Retina (tissue), 1 donor: ENCODE data around the gene COLEC12.
A peak's percentile ranks its signal among the peaks of the same experiment; 100 is the strongest.

ENCODE experiments used
- DNase-seq: peaks from one replicate; pipeline ENCODE4 v3.0.0-alpha.2; 2016

Gene COLEC12

DNA sequence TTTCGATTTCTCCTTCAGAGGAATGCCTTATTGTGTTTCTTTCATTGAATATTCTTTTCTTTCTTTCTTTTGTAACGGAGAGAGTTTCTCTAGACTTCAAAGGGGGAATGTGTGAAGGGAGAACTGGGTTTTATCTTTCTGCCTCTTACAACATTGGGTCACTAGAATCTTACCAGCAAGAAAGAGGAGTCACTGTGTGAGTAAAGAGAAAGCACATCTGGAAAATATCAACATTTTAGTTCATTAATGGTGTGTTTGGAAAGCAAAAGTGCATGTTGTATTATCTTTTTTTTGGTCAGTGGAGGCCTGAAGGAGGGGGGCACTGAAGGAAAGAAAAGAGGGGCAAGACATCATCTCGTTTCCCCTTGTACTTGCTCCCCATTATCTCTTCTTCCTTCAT is 146.0 kb downstream of the COLEC12 start:
- no peak for DNase-seq

- no peak for DNase-seq
These were observed 146.5 kb downstream of the COLEC12 start for GRCh38 chr18:354003-354402.

- DNase-seq: no peak
These were observed 148.1 kb downstream of the COLEC12 start for GRCh38 chr18:352438-352837.

GRCh38 chr18:350953-351572 is 149.4 kb downstream of the COLEC12 start:
- DNase-seq: no peak

DNA sequence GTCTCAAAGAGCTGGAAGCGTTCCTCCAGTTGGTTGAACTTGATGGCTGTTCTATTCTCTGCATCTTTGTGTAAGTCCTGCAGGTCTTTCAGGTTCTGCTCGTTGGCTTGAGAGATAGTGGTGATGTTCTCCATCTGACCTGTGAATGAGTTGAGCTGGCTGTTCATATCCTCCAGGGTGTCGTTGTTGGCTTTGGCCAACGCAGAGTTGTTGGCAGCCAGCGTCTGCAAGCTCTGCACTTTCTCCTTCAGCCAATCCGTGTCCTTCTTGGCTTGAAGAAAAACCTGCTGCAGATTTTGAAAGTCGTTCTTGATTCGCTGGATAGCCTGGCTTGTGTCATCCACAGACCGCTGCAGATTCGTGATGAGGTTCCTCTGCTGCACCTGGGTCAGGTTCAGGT is 153.9 kb downstream of the COLEC12 start:
- DNase-seq: no peak

DNA sequence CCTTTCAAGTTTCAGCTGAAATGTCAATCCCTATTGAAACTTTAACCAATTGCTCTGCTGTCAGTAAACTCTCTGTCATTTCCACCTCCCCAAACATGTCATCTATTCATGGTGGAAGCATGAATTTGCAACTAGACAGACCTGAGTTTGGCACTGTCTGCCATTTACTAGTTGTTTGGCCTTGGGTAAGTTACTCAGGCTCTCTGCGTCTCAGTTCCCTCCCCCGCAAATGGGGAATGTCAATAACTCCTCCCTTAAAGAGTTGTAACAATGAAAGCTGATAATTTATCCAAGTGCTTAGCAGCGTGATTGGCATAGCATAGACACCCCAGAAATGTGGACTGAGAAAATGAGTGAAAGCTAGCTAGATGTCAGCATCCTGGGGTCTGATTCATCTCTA is 159.4 kb downstream of the COLEC12 start:
- no peak for DNase-seq

- DNase-seq: no peak
These were observed 160.5 kb downstream of the COLEC12 start for GRCh38 chr18:340044-340443.

- DNase-seq: no peak
These were observed 161.3 kb downstream of the COLEC12 start for GRCh38 chr18:339200-339599.

- DNase-seq: no peak
These were observed 163.8 kb downstream of the COLEC12 start for GRCh38 chr18:336713-337112.

DNA sequence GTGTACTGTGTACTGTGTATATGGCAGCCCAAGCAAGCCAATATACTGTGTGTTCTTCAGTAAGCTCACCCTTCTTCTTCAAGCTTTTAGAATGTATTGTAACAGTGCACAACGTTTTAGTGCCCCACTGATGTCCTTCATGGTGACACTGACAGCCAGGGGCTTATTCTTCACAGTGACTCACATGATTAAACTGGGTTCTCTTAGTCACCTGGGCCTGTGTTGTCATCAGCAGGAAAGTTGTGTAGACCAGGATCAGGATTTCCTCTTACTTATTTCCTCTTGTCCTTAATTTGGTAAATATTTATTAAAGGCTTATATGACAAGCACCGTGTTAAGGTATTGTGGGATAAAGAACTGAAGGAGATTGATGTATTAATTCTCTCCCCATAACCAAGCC is 164.8 kb downstream of the COLEC12 start:
- no peak for DNase-seq

GRCh38 chr18:334575-335132 is 165.8 kb downstream of the COLEC12 start:
- no peak for DNase-seq

DNA sequence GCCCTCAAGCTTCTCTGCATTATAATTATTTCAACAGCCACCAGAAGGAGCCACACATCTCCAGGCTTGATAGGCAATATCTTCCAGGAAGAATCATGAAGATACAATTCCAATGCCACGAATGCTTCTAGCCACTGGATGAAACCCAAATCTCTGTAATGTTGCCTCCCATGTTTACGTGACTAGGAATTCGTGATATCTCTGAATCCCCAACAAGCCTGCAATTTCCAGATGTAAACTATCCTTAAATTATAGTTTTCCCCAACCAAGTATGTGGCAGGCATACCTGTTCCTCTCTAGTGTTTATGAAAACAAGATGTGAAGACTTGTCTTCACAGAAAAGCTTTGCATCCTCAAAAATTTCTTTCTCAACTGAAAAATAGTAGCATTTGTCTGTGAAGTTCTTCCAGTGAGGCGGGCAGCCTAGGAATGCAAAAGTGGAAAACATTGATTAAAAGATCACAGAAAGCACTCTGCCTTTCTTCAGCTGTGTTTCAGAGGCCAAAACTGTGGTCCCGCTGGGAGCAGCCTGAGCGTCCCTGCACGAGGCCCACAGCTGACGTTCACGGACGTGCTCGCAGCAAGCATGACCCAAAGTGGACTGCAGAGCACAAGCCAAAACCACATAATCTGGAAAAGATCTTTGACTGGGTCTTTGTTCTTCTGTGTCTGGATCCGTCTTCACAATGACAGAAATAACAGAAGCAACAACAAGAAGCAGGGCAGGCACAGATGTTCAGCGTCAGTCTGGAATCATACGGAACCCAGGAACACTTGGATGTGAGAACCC is 167.6 kb downstream of the COLEC12 start:
- DNase-seq: no peak

DNA sequence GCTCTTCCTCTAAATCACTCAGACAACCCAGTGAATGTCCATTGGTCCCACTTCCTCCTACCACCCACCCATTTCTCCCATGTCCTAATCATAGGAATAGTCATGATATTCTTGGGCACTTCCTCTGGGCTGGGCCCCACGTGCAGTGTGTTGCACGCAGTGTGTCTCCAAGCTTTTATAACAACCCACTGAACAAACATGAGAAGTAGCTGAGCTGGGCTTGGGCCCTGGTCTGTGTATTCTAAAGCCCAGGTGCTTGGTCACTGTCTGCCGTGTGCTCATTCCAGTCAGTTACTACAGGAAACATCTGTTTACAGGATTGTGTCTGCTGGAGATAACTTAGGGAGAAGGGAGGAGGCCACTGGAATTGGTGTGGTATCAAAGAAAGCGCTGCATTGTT is 168.5 kb downstream of the COLEC12 start:
- DNase-seq: no peak

DNA sequence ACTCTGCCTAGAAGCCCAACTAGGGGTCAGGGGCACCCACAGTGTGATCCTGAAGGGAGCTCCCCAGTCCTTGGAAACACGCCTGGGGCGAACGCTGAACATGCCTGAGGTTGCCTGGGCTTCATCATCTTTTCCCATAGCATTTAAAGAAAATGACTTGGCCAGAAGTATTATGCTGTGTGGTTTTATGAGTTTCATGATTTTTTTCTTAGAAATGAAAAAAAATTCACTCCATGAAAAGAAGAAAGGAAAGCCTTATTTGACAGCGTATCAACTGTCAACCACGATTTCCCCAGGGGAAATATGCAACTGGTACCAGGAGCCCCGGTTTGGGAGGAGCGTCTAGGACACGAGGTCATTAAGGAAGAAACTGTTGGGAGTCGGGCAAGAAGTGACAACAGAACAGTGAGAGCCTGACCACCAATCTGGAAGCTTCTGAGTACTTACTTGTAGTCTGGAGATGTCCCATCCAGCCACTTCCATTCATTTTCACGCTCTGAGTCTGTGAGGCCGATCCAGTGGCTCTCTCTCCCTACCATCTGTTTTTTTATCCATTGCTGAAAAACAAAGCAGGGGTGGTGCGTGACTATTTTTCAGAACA is 169.2 kb downstream of the COLEC12 start:
- no peak for DNase-seq

DNA sequence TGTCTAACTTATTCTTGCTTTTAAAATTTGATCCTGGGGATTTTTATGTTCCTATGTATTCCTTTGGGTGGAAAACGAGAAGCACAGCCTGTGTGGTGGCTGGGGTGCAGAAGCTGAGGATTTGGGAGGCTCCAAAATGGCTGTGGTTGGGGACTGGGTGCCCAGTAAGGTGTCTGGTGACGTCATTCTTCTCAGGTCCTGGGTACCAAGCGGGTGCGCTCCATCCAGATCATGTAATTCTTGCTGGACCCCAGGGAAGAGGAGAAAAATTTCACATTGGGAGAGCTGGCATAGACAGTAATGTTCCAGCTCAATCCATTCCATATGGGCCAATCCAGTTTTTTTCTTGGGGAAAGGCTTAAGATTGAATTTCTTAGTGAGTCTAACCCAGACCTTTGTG is 171.6 kb downstream of the COLEC12 start:
- DNase-seq: no peak

DNA sequence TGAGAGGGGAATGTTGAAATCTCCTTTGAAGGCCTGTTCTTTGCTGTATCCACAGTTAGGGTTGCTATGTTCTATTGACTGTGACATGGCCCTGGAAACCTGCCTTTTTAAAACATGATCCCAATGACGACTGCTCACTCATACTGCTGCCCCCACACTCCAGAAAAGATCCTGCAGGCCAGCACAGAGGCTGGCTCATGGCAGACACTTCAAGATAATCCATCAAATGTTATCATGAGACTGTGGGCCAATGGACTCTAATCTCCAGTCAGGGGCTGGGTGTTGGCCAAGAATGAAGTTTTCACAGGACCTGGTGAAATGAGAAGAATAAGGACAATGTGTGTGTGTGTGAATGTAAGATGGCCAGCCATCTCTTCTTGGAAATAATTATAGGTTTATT is 173.7 kb downstream of the COLEC12 start:
- no peak for DNase-seq

GRCh38 chr18:323253-323622 is 177.3 kb downstream of the COLEC12 start:
- DNase-seq: no peak

- DNase-seq: no peak
These were observed 178.5 kb downstream of the COLEC12 start for GRCh38 chr18:321865-322467.

GRCh38 chr18:320155-320554 is 180.3 kb downstream of the COLEC12 start:
- DNase-seq: peak; percentile 63

DNA sequence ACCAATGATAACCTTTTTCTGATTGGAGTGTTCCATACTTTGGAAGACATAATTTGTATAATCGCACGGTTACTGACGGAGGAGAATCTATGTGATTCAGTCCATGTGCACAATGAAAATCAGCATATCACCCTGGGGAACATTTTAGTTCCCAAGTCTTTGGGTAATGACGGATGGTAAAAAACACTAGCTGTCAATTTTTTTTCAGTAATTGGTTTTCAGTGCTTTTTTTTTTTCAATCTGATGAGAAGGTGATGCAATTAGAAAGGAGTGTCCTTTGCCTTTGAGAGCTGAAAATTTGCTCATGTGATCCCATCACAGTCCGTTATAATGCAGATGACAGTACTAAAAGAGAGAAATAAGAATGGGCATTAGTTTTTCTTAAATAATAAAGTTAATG is 180.8 kb downstream of the COLEC12 start:
- no peak for DNase-seq

DNA sequence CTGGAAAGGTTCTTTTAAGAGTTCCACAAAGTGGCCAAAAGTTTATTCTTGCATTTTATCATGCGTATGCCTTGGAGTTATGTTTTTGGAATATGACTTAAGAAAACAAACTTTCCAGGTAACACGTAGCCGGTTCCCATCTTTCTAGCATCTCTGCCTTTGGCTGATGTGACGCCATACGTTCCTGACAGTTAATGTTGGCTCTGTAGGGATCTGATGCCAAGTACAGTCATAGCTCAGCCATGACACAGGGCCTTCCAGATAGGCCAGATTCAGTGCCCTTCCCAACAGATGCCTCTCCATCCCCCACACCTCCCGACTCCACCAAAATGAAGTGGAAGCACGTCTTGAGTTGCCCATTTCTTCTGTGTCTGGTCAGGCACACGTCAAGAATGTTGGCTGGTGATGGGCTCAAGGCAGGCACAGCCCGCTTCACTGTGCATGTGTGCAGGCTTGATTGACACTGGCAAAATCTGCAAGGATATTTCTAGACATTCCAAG is 181.7 kb downstream of the COLEC12 start:
- no peak for DNase-seq

DNA sequence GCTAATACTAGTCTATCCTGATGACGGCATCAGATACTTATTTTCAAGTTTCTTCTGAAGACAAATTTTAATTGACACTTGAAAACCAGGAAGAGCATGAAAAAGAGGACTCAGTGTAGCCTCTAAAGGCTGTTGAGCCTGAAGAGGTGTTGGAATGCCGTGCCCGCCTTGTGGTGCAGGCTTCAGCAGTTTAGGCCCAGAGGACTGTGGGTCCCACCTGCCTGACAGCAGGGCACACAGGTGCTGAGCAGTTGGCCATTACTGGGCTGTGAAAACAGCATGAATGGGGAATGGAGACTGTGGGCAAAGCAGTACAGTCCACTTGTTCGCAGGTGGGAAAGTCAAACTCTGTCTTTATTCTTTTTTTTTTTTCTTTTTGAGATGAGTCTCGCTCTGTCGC is 182.9 kb downstream of the COLEC12 start:
- no peak for DNase-seq

- DNase-seq: no peak
These were observed 184.1 kb downstream of the COLEC12 start for GRCh38 chr18:316393-316792.
